ENCODE results near the gene TAOK3.
"Not testable (repeated sequence)": the region's sequence is repeated elsewhere in the genome, so short reads cannot be mapped to it uniquely, and the experiment has no call there.

TAOK3 gene

GRCh38 chr12:118372541-118373495, at the start of gene TAOK3:
TSS of gene TAOK3 (minus strand) at chr12:118372907. CDS start at chr12:118255567, 117,340 bp downstream.
- peak; percentile 97 for DNase-seq

DNA sequence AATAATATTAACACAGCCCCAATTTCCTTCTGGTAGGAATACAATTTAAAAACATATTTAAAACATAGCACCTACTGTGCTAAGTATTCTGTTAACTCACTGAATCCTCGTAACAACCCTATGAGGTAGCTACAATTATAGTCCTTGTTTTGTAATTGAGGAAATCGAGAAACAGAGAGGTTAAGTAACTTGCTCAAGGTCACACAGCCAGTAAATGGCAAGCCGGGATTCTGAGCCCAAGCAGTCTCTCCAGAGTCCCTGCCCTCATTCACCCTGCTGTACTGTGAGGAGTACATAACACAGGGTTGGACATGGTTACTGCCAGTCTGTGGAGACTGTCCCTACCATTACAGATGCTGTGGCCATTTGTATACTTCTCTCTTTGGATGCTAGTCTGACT, 48.0 kb upstream of the TAOK3 start:
- no peak for DNase-seq

GRCh38 chr12:118418385-118419057, 45.8 kb upstream of the TAOK3 start:
- no peak for DNase-seq

- DNase-seq, result no peak
Observed at GRCh38 chr12:118417942-118418341, 45.2 kb upstream of the TAOK3 start.

- DNase-seq, result no peak
Observed at GRCh38 chr12:118409834-118410233, 37.1 kb upstream of the TAOK3 start.

DNA sequence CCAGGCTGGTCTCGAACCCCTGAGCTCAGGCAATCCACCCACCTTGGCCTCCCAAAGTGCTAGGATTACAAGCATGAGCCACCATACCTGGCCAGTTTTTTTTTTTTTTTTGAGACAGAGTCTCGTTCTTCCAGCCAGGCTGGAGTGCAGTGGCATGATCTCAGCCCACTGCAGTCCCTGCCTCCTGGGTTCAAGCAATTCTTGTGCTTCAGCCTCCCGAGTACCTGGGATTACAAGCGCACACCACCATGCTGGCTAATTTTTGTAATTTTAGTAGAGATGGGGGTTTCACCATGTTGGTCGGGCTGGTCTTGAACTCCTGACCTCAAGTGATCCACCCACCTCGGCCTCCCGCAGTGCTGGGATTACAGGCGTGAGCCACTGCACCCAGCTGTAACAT, 35.5 kb upstream of the TAOK3 start:
- DNase-seq, result not testable (repeated sequence)

GRCh38 chr12:118404876-118405521, 32.3 kb upstream of the TAOK3 start:
- peak; percentile 4 for DNase-seq

- DNase-seq, result no peak
Observed at GRCh38 chr12:118402251-118402650, 29.5 kb upstream of the TAOK3 start.

DNA sequence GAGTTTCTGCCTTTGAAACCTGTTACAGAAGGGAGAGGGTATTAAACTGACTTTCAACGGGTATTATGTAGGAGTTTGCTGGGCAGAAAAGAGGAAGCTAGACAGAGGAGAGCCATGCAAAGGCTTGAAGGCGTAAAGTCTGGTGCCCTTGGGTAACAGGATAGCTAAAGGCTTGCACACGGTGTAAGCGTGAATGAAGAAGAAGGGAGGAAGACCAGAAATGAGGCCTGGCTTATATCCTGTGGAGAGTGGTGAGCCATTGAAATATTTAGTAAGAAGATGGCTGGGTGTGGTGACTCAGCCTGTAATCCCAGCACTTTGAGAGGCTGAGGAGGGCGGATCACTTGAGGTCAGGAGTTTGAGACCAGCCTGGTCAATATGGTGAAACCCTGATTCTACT, 26.2 kb upstream of the TAOK3 start:
- DNase-seq, result no peak

DNA sequence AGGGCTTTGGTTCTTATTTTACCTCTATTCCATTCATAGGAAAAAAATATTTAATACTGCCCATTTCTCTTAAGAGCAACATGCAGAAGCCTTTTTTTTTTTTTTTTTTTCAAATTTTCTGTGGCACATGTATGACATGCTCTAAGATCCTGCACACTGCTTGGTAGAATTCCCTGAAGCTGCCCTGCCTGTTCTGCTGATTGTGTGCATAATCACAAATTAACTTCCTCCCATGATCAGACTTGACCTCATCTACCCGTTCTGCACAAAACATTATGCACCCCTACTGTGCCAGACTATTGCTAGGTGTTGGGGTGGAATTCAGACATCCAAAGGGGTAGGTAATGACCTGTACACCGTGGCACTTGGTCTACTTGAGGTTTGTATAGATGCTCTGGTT, 25.8 kb upstream of the TAOK3 start:
- DNase-seq, result no peak

GRCh38 chr12:118397708-118398440, 25.2 kb upstream of the TAOK3 start:
- no peak for DNase-seq

DNA sequence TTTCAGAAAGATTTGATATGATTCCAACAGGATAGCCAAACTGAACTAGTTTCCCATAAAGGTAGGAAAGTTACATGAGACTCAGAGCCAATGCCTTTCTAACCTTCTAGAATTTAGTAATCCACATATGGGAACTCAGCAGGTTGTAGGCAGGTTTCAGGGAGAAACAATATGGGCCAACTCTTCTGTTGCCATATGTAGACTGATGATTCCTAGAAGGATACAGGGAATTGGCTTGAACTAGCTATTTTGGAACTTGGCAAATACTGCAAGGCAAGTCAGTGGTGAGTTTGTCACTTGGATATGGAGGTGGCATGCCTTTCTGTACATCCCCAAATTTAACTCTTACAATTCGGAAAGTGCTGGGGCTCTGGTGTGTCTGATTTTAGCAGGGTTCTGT, 19.1 kb upstream of the TAOK3 start:
- no peak for DNase-seq

- no peak for DNase-seq
Observed at GRCh38 chr12:118391424-118391823, 18.7 kb upstream of the TAOK3 start.

DNA sequence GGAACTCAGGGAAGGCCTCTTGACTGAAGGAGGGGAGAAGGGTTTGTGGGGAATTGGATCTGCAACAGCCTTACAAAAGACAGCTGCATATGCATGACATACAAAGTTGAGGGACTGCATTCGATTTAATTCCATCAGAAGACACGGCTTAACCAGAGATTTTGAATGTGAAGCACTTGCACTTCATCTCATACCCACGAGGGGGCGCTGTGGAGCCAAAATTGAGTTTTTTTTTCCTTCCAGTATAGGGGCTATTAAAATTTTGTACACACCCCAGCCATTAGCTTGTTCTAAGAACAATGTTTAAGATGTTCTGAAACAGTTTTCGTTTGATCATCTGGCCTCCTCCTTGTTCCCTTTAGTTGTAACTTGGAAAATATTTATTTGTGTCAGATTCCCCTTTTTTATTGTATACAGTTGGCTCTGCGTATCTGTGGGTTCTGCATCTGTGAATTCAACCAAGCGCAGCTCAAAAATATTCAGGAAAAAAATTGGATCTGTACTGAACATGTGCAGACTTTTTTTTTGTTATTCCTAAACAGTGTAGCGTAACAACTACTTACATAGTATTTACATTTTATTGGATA, 5.3 kb upstream of the TAOK3 start:
- DNase-seq, result peak; percentile 55

GRCh38 chr12:118377021-118377883, 4.5 kb upstream of the TAOK3 start:
- no peak for DNase-seq

- peak; percentile 86 for DNase-seq
Observed at GRCh38 chr12:118376089-118377020, 3.6 kb upstream of the TAOK3 start, which contains the start of gene SUDS3. TSS of gene SUDS3 (plus strand) at chr12:118376555. CDS start at chr12:118376692, 137 bp downstream.

GRCh38 chr12:118375348-118375747, 2.6 kb upstream of the TAOK3 start:
- no peak for DNase-seq

DNA sequence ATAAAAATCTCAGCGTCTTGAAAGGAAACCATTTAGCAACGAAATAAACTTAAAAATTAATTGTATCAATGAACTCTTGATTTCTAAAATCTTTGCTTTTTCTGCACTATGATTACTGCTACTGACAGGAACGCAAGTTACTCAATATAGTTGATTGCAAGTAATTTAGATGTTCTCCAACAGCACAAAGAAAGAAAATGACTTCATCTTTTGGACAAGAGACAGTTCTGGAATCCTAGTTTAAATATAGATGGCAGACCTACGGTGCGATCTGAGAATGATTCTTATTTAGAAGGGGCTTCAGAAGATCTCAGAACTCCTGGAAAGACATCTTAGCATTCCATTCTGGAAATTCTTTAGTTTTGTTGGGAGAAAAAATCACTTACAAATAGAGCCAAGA, 2.2 kb upstream of the TAOK3 start:
- no peak for DNase-seq

DNA sequence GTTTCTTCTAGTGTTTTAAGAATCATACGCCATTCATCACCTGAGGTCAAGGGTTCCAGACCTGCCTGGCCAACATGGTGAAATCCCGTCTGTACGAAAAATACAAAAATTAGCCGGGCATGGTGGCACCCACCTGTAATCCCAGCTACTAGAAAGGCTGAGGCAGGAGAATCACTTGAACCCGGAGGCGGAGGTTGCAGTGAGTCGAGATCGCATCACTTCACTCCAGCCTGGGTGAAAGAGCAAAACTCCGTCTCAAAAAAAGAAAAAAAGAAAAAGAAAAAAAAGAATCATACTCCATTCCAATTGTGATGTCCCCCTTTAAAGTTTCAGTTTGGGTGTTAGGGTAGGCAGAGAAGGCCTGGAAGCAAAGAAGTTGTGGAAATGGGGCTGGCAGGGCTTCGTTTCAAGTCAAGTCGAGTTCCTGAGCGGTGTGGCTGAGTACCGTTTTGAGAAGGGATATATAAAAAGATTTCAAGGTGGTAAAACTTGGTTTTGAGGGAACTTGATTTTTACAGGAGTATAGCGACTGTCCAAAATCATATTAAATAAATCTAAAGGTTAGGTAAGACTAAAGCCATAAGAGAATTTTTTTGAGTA, 1.5 kb upstream of the TAOK3 start:
- DNase-seq, result no peak

DNA sequence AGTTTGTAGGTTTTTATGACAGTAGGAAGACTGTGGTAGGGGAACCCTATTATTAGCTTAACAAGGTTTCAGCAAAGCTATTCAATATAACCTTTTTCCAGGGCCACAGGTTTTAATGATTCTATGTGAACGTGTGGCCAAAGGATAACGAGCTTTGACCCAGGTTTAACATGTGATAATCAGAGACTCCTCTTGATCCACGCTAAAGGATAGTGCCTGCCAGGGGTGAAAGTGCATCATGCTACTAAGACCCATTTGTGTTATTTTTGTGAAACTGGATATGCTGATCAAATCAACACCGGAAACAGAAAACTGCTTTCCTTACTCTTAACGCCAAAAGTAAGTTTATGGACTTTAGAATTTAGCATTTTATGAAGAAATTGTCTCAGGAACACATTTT, 909 bp upstream of the TAOK3 start:
- no peak for DNase-seq

Measured in NCI-H748 treated with DMSO at 0.1 percent for 48 hours (cell line).